Measurements from ENCODE around the gene SLC36A2.

The SLC36A2 gene

DNA sequence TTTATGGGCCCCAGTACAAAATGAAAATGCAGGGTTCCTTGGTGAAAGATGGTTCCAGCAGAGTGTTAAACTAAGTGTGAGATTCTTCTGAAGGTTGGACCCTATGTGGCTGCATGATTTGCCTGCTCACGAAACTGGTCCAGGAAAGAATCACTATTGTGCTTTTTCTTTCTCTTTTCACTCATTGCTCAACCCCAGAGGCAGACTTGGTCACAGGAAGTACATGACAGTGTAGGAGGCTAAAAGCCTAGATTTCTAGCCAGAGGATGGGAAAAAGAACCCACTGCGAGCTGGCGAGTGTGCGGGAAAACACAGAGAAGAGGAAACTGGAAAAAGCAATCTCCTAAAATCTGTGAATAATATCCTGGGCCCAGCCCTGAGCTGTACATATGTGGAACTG lies 18.6 kb downstream of the SLC36A2 start:
- H3K9me3 ChIP-seq (ENCODE audit: control insufficient read depth, insufficient read depth, low read depth, low read length): no peaks in the 10 kb centered on the region
- no peaks in the 10 kb centered on the region for H3K36me3 ChIP-seq (ENCODE audit: control insufficient read depth in 2 of 2, insufficient read depth in 1 of 2, low read length in 2 of 2)
- CTCF ChIA-PET: interaction anchor here (0.7 kb wide), 1 partner anchor 317 kb away, joined by 3 read pairs; no protein-coding TSS in a partner anchor
- H3K4me3 ChIP-seq (ENCODE audit: low read depth, low read length): no peak overlapping the region
- no peak for TF ChIP-seq ZNF155 (tag by site-specific recombination; IDR thresholded peaks at IDR 0.05)
- no peak for TF ChIP-seq ZNF426 (tag by site-specific recombination; IDR thresholded peaks at IDR 0.05)
- TF ChIP-seq, protein P1, sequence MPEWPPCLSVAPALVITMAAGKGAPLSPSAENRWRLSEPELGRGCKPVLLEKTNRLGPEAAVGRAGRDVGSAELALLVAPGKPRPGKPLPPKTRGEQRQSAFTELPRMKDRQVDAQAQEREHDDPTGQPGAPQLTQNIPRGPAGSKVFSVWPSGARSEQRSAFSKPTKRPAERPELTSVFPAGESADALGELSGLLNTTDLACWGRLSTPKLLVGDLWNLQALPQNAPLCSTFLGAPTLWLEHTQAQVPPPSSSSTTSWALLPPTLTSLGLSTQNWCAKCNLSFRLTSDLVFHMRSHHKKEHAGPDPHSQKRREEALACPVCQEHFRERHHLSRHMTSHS (tag by site-specific recombination; IDR thresholded peaks at IDR 0.05): no peak
- TF ChIP-seq ZNF184 (tag by site-specific recombination; IDR thresholded peaks at IDR 0.05): no peak
- TF ChIP-seq, protein P2, sequence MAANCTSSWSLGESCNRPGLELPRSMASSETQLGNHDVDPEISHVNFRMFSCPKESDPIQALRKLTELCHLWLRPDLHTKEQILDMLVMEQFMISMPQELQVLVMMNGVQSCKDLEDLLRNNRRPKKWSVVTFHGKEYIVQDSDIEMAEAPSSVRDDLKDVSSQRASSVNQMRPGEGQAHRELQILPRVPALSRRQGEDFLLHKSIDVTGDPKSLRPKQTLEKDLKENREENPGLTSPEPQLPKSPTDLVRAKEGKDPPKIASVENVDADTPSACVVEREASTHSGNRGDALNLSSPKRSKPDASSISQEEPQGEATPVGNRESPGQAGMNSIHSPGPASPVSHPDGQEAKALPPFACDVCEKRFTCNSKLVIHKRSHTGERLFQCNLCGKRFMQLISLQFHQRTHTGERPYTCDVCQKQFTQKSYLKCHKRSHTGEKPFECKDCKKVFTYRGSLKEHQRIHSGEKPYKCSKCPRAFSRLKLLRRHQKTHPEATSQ (tag by site-specific recombination; IDR thresholded peaks at IDR 0.05): no peak
- no peak for TF ChIP-seq ZNF239 (tag by site-specific recombination; IDR thresholded peaks at IDR 0.05)
- TF ChIP-seq ZNF514 (tag by site-specific recombination; IDR thresholded peaks at IDR 0.05): no peak
- TF ChIP-seq WT1 (tag by site-specific recombination; IDR thresholded peaks at IDR 0.05): no peak
- no peak for TF ChIP-seq YY1 (tag by site-specific recombination; IDR thresholded peaks at IDR 0.05)
- no peak for TF ChIP-seq ZNF23 (tag by site-specific recombination; IDR thresholded peaks at IDR 0.05; ENCODE audit: borderline replicate concordance)
- no peak for TF ChIP-seq ZNF664 (tag by site-specific recombination; IDR thresholded peaks at IDR 0.05)
- no peak for TF ChIP-seq PRDM1 (tag by site-specific recombination; IDR thresholded peaks at IDR 0.05)
- no peak for TF ChIP-seq ZNF311 (tag by site-specific recombination; IDR thresholded peaks at IDR 0.05; ENCODE audit: borderline replicate concordance)
- TF ChIP-seq, protein P3, sequence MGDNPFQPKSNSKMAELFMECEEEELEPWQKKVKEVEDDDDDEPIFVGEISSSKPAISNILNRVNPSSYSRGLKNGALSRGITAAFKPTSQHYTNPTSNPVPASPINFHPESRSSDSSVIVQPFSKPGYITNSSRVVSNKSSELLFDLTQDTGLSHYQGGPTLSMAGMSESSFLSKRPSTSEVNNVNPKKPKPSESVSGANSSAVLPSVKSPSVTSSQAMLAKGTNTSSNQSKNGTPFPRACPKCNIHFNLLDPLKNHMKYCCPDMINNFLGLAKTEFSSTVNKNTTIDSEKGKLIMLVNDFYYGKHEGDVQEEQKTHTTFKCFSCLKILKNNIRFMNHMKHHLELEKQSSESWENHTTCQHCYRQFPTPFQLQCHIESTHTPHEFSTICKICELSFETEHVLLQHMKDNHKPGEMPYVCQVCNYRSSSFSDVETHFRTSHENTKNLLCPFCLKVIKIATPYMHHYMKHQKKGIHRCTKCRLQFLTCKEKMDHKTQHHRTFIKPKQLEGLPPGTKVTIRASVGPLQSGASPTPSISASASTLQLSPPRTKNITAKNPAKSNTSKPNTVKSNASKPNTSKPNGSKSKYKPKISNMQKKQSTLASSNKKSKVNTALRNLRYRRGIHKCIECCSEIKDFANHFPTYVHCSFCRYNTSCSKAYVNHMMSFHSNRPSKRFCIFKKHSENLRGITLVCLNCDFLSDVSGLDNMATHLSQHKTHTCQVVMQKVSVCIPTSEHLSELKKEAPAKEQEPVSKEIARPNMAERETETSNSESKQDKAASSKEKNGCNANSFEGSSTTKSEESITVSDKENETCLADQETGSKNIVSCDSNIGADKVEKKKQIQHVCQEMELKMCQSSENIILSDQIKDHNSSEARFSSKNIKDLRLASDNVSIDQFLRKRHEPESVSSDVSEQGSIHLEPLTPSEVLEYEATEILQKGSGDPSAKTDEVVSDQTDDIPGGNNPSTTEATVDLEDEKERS (tag by site-specific recombination; IDR thresholded peaks at IDR 0.05): no peak
- no peak for TF ChIP-seq ZNF658 (tag by site-specific recombination; IDR thresholded peaks at IDR 0.05)
- no peak for TF ChIP-seq ZNF558 (tag by site-specific recombination; IDR thresholded peaks at IDR 0.05)
- TF ChIP-seq, protein P4, sequence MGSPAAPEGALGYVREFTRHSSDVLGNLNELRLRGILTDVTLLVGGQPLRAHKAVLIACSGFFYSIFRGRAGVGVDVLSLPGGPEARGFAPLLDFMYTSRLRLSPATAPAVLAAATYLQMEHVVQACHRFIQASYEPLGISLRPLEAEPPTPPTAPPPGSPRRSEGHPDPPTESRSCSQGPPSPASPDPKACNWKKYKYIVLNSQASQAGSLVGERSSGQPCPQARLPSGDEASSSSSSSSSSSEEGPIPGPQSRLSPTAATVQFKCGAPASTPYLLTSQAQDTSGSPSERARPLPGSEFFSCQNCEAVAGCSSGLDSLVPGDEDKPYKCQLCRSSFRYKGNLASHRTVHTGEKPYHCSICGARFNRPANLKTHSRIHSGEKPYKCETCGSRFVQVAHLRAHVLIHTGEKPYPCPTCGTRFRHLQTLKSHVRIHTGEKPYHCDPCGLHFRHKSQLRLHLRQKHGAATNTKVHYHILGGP (tag by site-specific recombination; IDR thresholded peaks at IDR 0.05): no peak
- POLR2A ChIA-PET: no interaction called here
- H3K27ac ChIP-seq (ENCODE audit: extremely low read depth, low read depth, low read length): no peak overlapping the region
- H3K4me1 ChIP-seq (ENCODE audit: control insufficient read depth, insufficient read depth, low read length): no peaks in the 10 kb centered on the region

DNA sequence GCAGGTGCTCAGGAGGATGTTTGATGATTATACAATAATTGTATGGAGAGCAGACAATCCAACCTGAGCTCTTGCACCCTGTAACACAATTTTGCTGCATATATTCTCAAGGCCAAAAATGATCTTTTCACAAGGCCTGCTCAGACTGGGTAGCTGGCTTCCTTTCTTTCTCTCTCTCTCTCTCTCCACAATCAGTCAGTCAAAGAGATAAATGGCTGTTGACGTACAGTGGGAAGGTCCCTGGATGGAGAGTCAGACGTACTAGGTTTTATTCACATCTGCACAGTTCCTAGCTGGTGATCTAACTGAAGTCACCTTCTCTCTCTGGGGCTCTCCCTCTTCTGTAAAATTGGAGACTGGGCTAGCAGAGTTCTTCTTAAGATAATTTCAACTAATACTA lies 19.8 kb downstream of the SLC36A2 start:
- ChIA-PET POLR2A (no interaction called here), CTCF (interaction anchor here (0.6 to 0.7 kb wide), 2 partner anchors 38 to 175 kb away, joined by 3 read pairs; no protein-coding TSS in a partner anchor)
- TF ChIP-seq, protein P5, sequence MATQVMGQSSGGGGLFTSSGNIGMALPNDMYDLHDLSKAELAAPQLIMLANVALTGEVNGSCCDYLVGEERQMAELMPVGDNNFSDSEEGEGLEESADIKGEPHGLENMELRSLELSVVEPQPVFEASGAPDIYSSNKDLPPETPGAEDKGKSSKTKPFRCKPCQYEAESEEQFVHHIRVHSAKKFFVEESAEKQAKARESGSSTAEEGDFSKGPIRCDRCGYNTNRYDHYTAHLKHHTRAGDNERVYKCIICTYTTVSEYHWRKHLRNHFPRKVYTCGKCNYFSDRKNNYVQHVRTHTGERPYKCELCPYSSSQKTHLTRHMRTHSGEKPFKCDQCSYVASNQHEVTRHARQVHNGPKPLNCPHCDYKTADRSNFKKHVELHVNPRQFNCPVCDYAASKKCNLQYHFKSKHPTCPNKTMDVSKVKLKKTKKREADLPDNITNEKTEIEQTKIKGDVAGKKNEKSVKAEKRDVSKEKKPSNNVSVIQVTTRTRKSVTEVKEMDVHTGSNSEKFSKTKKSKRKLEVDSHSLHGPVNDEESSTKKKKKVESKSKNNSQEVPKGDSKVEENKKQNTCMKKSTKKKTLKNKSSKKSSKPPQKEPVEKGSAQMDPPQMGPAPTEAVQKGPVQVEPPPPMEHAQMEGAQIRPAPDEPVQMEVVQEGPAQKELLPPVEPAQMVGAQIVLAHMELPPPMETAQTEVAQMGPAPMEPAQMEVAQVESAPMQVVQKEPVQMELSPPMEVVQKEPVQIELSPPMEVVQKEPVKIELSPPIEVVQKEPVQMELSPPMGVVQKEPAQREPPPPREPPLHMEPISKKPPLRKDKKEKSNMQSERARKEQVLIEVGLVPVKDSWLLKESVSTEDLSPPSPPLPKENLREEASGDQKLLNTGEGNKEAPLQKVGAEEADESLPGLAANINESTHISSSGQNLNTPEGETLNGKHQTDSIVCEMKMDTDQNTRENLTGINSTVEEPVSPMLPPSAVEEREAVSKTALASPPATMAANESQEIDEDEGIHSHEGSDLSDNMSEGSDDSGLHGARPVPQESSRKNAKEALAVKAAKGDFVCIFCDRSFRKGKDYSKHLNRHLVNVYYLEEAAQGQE (tag by site-specific recombination; IDR thresholded peaks at IDR 0.05): no peak
- Histone ChIP-seq H3K27ac (ENCODE audit: extremely low read depth, low read depth, low read length) (no peak overlapping the region), H3K4me1 (ENCODE audit: control insufficient read depth, insufficient read depth, low read length) (no peaks in the 10 kb centered on the region), H3K9me3 (ENCODE audit: control insufficient read depth, insufficient read depth, low read depth, low read length) (no peaks in the 10 kb centered on the region), H3K4me3 (ENCODE audit: low read depth, low read length) (no peak overlapping the region), H3K36me3 (ENCODE audit: control insufficient read depth in 2 of 2, insufficient read depth in 1 of 2, low read length in 2 of 2) (no peaks in the 10 kb centered on the region)

Data from HEK293 (cell line).